ENCODE data around the gene TFPI2. TPM values are rescaled to one million over a fixed set of nuclear protein-coding genes. Genes with fewer than 3 reads are reported as not detected.

The TFPI2 gene
- total RNA-seq, 1 experiment from 2014 or later, result 6.1 TPM

- no TSS peak for BruUV-seq (replicated peaks)
- ChIA-PET CTCF (no interaction called here), POLR2A (ENCODE audit: low non-redundant PET) (no interaction called here)
- DNase-seq (ENCODE audit: low spot score), result no peak
- Histone ChIP-seq H3K4me3 (ENCODE audit: low read depth, low read length, poor library complexity, severe bottlenecking) (no peak overlapping the region), H3K4me1 (ENCODE audit: insufficient read depth, low read length, poor library complexity, severe bottlenecking) (peaks cover 9% of the 10 kb centered on the region), H3K27me3 (replicated peaks; ENCODE audit: insufficient read depth, low read depth, low read length, poor library complexity) (peaks cover 3% of the 10 kb centered on the region), H3K36me3 (ENCODE audit: insufficient read depth, low read length, poor library complexity, severe bottlenecking) (no peaks in the 10 kb centered on the region), H3K27ac (ENCODE audit: low read depth, low read length, poor library complexity, severe bottlenecking) (no peak overlapping the region), H3K9me3 (ENCODE audit: low read depth, low read length, poor library complexity, severe bottlenecking) (no peaks in the 10 kb centered on the region)
- intact Hi-C loops (cut with micrococcal nuclease; ENCODE audit: unreplicated experiment), result no loop called here
- TF ChIP-seq, protein P1, sequence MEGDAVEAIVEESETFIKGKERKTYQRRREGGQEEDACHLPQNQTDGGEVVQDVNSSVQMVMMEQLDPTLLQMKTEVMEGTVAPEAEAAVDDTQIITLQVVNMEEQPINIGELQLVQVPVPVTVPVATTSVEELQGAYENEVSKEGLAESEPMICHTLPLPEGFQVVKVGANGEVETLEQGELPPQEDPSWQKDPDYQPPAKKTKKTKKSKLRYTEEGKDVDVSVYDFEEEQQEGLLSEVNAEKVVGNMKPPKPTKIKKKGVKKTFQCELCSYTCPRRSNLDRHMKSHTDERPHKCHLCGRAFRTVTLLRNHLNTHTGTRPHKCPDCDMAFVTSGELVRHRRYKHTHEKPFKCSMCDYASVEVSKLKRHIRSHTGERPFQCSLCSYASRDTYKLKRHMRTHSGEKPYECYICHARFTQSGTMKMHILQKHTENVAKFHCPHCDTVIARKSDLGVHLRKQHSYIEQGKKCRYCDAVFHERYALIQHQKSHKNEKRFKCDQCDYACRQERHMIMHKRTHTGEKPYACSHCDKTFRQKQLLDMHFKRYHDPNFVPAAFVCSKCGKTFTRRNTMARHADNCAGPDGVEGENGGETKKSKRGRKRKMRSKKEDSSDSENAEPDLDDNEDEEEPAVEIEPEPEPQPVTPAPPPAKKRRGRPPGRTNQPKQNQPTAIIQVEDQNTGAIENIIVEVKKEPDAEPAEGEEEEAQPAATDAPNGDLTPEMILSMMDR (conservative IDR thresholded peaks at IDR 0.05; ENCODE audit: low read depth, low read length), result no peak
- TF ChIP-seq EZH2 (IDR thresholded peaks at IDR 0.05; ENCODE audit: borderline replicate concordance, low read depth, low read length, poor library complexity, severe bottlenecking), result no peak
Observed at GRCh38 chr7:93856323-93856722, 34.2 kb downstream of the TFPI2 start.

- Histone ChIP-seq H3K27ac (ENCODE audit: low read depth, low read length, poor library complexity, severe bottlenecking) (no peak overlapping the region), H3K9me3 (ENCODE audit: low read depth, low read length, poor library complexity, severe bottlenecking) (no peaks in the 10 kb centered on the region), H3K4me1 (ENCODE audit: insufficient read depth, low read length, poor library complexity, severe bottlenecking) (peaks cover 9% of the 10 kb centered on the region), H3K36me3 (ENCODE audit: insufficient read depth, low read length, poor library complexity, severe bottlenecking) (no peaks in the 10 kb centered on the region), H3K4me3 (ENCODE audit: low read depth, low read length, poor library complexity, severe bottlenecking) (no peak overlapping the region), H3K27me3 (replicated peaks; ENCODE audit: insufficient read depth, low read depth, low read length, poor library complexity) (peaks cover 3% of the 10 kb centered on the region)
- no peak for TF ChIP-seq EZH2 (IDR thresholded peaks at IDR 0.05; ENCODE audit: borderline replicate concordance, low read depth, low read length, poor library complexity, severe bottlenecking)
- TF ChIP-seq, protein P1 (conservative IDR thresholded peaks at IDR 0.05; ENCODE audit: low read depth, low read length), result no peak
- intact Hi-C loops (cut with micrococcal nuclease; ENCODE audit: unreplicated experiment), result no loop called here
- DNase-seq (ENCODE audit: low spot score), result no peak
- CTCF ChIA-PET, result no interaction called here
- BruUV-seq (replicated peaks), result no TSS peak
- POLR2A ChIA-PET (ENCODE audit: low non-redundant PET), result interaction anchor here (0.6 kb wide), 1 partner anchor 61 kb away, joined by 4 read pairs; no protein-coding TSS in a partner anchor
Observed at GRCh38 chr7:93855797-93856196, 34.8 kb downstream of the TFPI2 start.

- TF ChIP-seq, protein P1 (conservative IDR thresholded peaks at IDR 0.05; ENCODE audit: low read depth, low read length), result no peak
- no peak for TF ChIP-seq EZH2 (IDR thresholded peaks at IDR 0.05; ENCODE audit: borderline replicate concordance, low read depth, low read length, poor library complexity, severe bottlenecking)
- ChIA-PET POLR2A (ENCODE audit: low non-redundant PET) (no interaction called here), CTCF (no interaction called here)
- no peaks in the 10 kb centered on the region for H3K36me3 ChIP-seq (ENCODE audit: insufficient read depth, low read length, poor library complexity, severe bottlenecking)
- no peaks in the 10 kb centered on the region for H3K9me3 ChIP-seq (ENCODE audit: low read depth, low read length, poor library complexity, severe bottlenecking)
- no TSS peak for BruUV-seq (replicated peaks)
- intact Hi-C loops (cut with micrococcal nuclease; ENCODE audit: unreplicated experiment), result no loop called here
- H3K27ac ChIP-seq (ENCODE audit: low read depth, low read length, poor library complexity, severe bottlenecking), result no peak overlapping the region
- peaks cover 9% of the 10 kb centered on the region for H3K4me1 ChIP-seq (ENCODE audit: insufficient read depth, low read length, poor library complexity, severe bottlenecking)
- no peak overlapping the region for H3K4me3 ChIP-seq (ENCODE audit: low read depth, low read length, poor library complexity, severe bottlenecking)
- DNase-seq (ENCODE audit: low spot score), result no peak
- peaks cover 3% of the 10 kb centered on the region for H3K27me3 ChIP-seq (replicated peaks; ENCODE audit: insufficient read depth, low read depth, low read length, poor library complexity)
Observed at GRCh38 chr7:93854480-93854879, 36.1 kb downstream of the TFPI2 start.

All from A673 (cell line).